Measurements from ENCODE around the gene PDCD10. TPM values are rescaled to one million over a fixed set of nuclear protein-coding genes. Genes with fewer than 3 reads are reported as not detected.

PDCD10 gene
- total and polyA plus RNA-seq, 2 donors (not counting 1 experiment from before 2014, with no cell fraction given), result 25.7 to 58.0 TPM

- CTCF ChIA-PET, result no interaction called here
These were observed 25.0 kb downstream of the PDCD10 start for GRCh38 chr3:167709690-167710089.

DNA sequence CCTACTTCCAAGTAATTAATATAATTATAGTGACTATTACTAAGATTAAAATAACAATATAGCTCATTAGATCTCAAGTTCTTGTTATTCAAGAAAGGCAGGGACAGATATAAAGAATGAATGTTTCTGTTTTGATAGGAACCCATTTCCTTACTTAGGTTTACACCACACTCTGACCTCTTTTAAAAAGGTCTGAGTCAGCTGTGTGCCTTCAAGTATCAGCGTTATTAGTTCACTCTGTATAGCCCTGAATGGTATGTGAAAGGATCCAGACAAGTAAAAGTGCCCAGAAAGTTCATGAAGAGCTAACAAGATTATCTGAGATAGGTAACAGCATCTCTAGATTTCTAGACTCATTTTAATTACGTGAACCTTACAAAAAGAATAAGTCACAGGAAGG, 28.9 kb downstream of the PDCD10 start:
- Mint-ChIP-seq H3K4me1 (peaks cover 7% of the 10 kb centered on the region), H3K27me3 (no peaks in the 10 kb centered on the region), H3K4me3 (no peak overlapping the region), H3K27ac (no peak overlapping the region), H3K9me3 (ENCODE audit: insufficient read depth) (no peaks in the 10 kb centered on the region)
- Histone ChIP-seq H4K20me1 (ENCODE audit: control insufficient read depth, insufficient read depth, low read length, poor library complexity, severe bottlenecking) (peaks cover 52% of the 10 kb centered on the region), H3K9ac (ENCODE audit: low read length) (no peak overlapping the region), H3K4me2 (replicated peaks; ENCODE audit: low read depth, low read length, poor library complexity, severe bottlenecking) (no peak overlapping the region), H3K4me3 (ENCODE audit: control extremely low read depth in 1 of 5, extremely low read depth in 1 of 5, insufficient read depth in 1 of 5, low read depth in 2 of 5, low read length in 4 of 5) (no peak overlapping the region), H3K9me3 (ENCODE audit: control extremely low read depth in 1 of 3, control insufficient read depth in 2 of 3, insufficient read depth in 1 of 3, low read length in 2 of 3) (peaks cover 0 to 1% (median 0%) of the 10 kb centered on the region in 3 donors), H3K27me3 (replicated peaks in 1 of 4; ENCODE audit: control extremely low read depth in 1 of 4, control insufficient read depth in 3 of 4, insufficient read depth in 4 of 4, low read length in 3 of 4) (no peaks in the 10 kb centered on the region), H3K4me1 (ENCODE audit: control insufficient read depth in 2 of 2, insufficient read depth in 2 of 2, low read length in 2 of 2) (no peaks in the 10 kb centered on the region), H3K36me3 (replicated peaks in 1 of 2; ENCODE audit: control extremely low read depth in 1 of 2, control insufficient read depth in 1 of 2, extremely low read depth in 1 of 2, insufficient read depth in 2 of 2, low read length in 1 of 2) (peaks cover 20 to 59% of the 10 kb centered on the region in 2 experiments), H3K79me2 (ENCODE audit: control insufficient read depth, insufficient read depth, low read length) (peaks cover 51% of the 10 kb centered on the region), H2AFZ (ENCODE audit: insufficient read depth, low read depth, low read length, poor library complexity, severe bottlenecking) (no peak overlapping the region), H3K27ac (ENCODE audit: low read length in 2 of 2) (no peak overlapping the region)
- no peak for DNase-seq
- ChIA-PET POLR2A (no interaction called here), CTCF (interaction anchor here (1.4 kb wide), 1 partner anchor 21 kb away, joined by 4 read pairs; no protein-coding TSS in a partner anchor)
- ATAC-seq (ENCODE audit: low read depth), result no peak
- 100% methylated on average over 1 of the region's 2 CpGs for WGBS (ENCODE audit: insufficient coverage)
- no peak for TF ChIP-seq EZH2 (IDR thresholded peaks at IDR 0.05; ENCODE audit: borderline replicate concordance, insufficient read depth, low read depth, low read length, poor library complexity, severe bottlenecking)
- TF ChIP-seq, protein P1, sequence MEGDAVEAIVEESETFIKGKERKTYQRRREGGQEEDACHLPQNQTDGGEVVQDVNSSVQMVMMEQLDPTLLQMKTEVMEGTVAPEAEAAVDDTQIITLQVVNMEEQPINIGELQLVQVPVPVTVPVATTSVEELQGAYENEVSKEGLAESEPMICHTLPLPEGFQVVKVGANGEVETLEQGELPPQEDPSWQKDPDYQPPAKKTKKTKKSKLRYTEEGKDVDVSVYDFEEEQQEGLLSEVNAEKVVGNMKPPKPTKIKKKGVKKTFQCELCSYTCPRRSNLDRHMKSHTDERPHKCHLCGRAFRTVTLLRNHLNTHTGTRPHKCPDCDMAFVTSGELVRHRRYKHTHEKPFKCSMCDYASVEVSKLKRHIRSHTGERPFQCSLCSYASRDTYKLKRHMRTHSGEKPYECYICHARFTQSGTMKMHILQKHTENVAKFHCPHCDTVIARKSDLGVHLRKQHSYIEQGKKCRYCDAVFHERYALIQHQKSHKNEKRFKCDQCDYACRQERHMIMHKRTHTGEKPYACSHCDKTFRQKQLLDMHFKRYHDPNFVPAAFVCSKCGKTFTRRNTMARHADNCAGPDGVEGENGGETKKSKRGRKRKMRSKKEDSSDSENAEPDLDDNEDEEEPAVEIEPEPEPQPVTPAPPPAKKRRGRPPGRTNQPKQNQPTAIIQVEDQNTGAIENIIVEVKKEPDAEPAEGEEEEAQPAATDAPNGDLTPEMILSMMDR (IDR thresholded peaks at IDR 0.05), result no peak
- intact Hi-C loops (cut with micrococcal nuclease), result no loop called here

More at GRCh38 chr3:167709690-167710089, 25.0 kb downstream of the PDCD10 start:
- Histone ChIP-seq H3K4me3 (ENCODE audit: control extremely low read depth in 1 of 5, extremely low read depth in 1 of 5, insufficient read depth in 1 of 5, low read depth in 2 of 5, low read length in 4 of 5) (no peak overlapping the region), H3K9ac (ENCODE audit: low read length) (no peak overlapping the region), H3K4me2 (replicated peaks; ENCODE audit: low read depth, low read length, poor library complexity, severe bottlenecking) (no peak overlapping the region), H3K27ac (ENCODE audit: low read length in 2 of 2) (no peak overlapping the region), H4K20me1 (ENCODE audit: control insufficient read depth, insufficient read depth, low read length, poor library complexity, severe bottlenecking) (peaks cover 56% of the 10 kb centered on the region), H3K36me3 (replicated peaks in 1 of 2; ENCODE audit: control extremely low read depth in 1 of 2, control insufficient read depth in 1 of 2, extremely low read depth in 1 of 2, insufficient read depth in 2 of 2, low read length in 1 of 2) (peaks cover 21 to 47% of the 10 kb centered on the region in 2 experiments), H2AFZ (ENCODE audit: insufficient read depth, low read depth, low read length, poor library complexity, severe bottlenecking) (no peak overlapping the region), H3K79me2 (ENCODE audit: control insufficient read depth, insufficient read depth, low read length) (peaks cover 86% of the 10 kb centered on the region), H3K27me3 (replicated peaks in 1 of 4; ENCODE audit: control extremely low read depth in 1 of 4, control insufficient read depth in 3 of 4, insufficient read depth in 4 of 4, low read length in 3 of 4) (no peaks in the 10 kb centered on the region), H3K4me1 (ENCODE audit: control insufficient read depth in 2 of 2, insufficient read depth in 2 of 2, low read length in 2 of 2) (no peaks in the 10 kb centered on the region), H3K9me3 (ENCODE audit: control extremely low read depth in 1 of 3, control insufficient read depth in 2 of 3, insufficient read depth in 1 of 3, low read length in 2 of 3) (peaks cover 0 to 1% (median 0%) of the 10 kb centered on the region in 3 donors)
- Mint-ChIP-seq H3K27ac (no peak overlapping the region), H3K4me3 (no peak overlapping the region), H3K4me1 (peaks cover 29% of the 10 kb centered on the region), H3K27me3 (no peaks in the 10 kb centered on the region), H3K9me3 (ENCODE audit: insufficient read depth) (no peaks in the 10 kb centered on the region)
- ATAC-seq (ENCODE audit: low read depth) (no peak), DNase-seq (no peak)
- TF ChIP-seq, protein P1 (IDR thresholded peaks at IDR 0.05), result no peak
- intact Hi-C loops (cut with micrococcal nuclease), result no loop called here
- WGBS (ENCODE audit: insufficient coverage), result 88% methylated on average over 3 of the region's 4 CpGs
- POLR2A ChIA-PET, result no interaction called here
